Endothelial cell (in vitro differentiated cells): ENCODE data around the gene CD58. TPM values are rescaled to one million over a fixed set of nuclear protein-coding genes. Genes with fewer than 3 reads are reported as not detected.

Experiments
- DNase-seq: peaks from one replicate; pipeline ENCODE4 v3.0.0; 2021; ENCODE audit warnings: low spot score
- H3K27ac Mint-ChIP-seq: one replicate; pipeline ENCODE4 v1.8.0; 2021; ENCODE audit warnings: mixed read lengths, inconsistent platforms; ENCODE audit not compliant: unreplicated experiment
- H3K27me3 Mint-ChIP-seq: one replicate; pipeline ENCODE4 v1.8.0; 2021; ENCODE audit warnings: mild to moderate bottlenecking, moderate library complexity, mixed read lengths, inconsistent platforms; ENCODE audit not compliant: unreplicated experiment
- H3K36me3 Mint-ChIP-seq: one replicate; pipeline ENCODE4 v1.8.0; 2021; ENCODE audit warnings: mild to moderate bottlenecking, low read depth, mixed read lengths, inconsistent platforms; ENCODE audit not compliant: unreplicated experiment
- H3K4me1 Mint-ChIP-seq: one replicate; pipeline ENCODE4 v1.8.0; 2021; ENCODE audit warnings: mild to moderate bottlenecking, mixed read lengths, inconsistent platforms; ENCODE audit not compliant: unreplicated experiment
- H3K4me3 Mint-ChIP-seq: one replicate; pipeline ENCODE4 v1.8.0; 2021; ENCODE audit warnings: mild to moderate bottlenecking, mixed read lengths, inconsistent platforms; ENCODE audit not compliant: unreplicated experiment
- H3K9me3 Mint-ChIP-seq: one replicate; pipeline ENCODE4 v1.8.0; 2021; ENCODE audit warnings: mixed read lengths, inconsistent platforms; ENCODE audit not compliant: unreplicated experiment
- CTCF ChIP-seq: fragments of 200-600 bp; sonication (generic); IDR thresholded peaks from one replicate; pipeline ENCODE4 v1.5.0; 2021; ENCODE audit warnings: antibody characterized with exemption; ENCODE audit not compliant: unreplicated experiment
- total RNA-seq: library from RNA; stranded (reverse); fragmentation: NEBNext Ultra II Directional; extraction: Animal tissue kit (Norgen Biotek cat#: 25700); gene quantifications from one replicate; pipeline ENCODE4 v1.2.1, GENCODE V29; 2021; ENCODE audit not compliant: unreplicated experiment

Gene CD58
- total RNA-seq, 1 donor from 2014 or later = 9.0 TPM

DNA sequence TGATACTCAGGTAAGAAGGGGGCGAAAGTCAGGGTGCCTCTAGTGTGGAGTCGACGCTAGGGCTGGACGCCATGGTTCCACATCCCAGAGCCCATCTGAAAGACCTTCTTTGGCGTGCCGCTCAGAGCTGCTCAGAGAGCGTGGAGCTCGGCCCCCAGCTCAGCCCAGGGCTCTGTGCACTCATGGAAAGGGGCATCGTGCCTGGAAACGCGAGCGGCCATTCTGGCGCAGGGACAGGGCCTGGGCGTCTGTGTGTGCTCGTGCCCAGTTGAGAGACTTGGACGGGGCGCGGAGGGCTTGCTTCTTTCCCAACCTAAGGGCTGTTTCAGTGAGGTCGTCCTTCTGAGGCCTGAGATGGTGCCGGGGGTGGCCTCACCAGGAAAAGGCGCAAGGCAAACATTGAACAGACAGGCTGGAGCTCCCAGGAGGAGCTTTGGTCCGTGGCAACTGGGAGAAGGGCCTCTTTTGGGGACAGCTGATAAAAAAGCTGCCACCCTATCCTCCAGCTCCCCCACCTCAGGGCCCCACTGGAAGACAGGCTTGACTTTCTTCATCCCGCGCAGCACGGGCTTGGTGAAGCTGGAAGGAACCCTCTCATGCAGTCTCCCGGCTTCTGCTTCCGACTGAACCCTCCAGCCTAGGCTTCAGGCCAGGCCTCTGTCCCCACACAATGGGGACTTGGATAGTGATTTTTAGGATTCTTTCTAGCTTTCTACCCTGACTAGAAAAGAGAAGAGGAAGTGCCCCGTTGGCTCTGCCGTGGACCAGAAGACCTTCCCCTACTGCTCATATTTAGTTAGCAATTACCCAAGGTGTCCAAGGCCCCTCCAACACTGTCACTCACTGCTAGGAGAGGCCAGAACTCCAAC lies 77.1 kb downstream of the CD58 start:
- DNase-seq = no peak
- Mint-ChIP-seq H3K4me3 (no peak overlapping the region), H3K4me1 (peaks cover 21% of the 10 kb centered on the region), H3K27me3 (no peaks in the 10 kb centered on the region), H3K27ac (no peak overlapping the region), H3K36me3 (peaks cover 3% of the 10 kb centered on the region), H3K9me3 (no peaks in the 10 kb centered on the region)
- no peak for TF ChIP-seq CTCF

GRCh38 chr1:116493036-116493435 lies 77.8 kb downstream of the CD58 start:
- no peak for DNase-seq
- H3K27me3 Mint-ChIP-seq = no peaks in the 10 kb centered on the region
- no peaks in the 10 kb centered on the region for H3K9me3 Mint-ChIP-seq
- no peak overlapping the region for H3K4me3 Mint-ChIP-seq
- H3K27ac Mint-ChIP-seq = no peak overlapping the region
- TF ChIP-seq CTCF = no peak
- peaks cover 3% of the 10 kb centered on the region for H3K36me3 Mint-ChIP-seq
- H3K4me1 Mint-ChIP-seq = peaks cover 21% of the 10 kb centered on the region

DNA sequence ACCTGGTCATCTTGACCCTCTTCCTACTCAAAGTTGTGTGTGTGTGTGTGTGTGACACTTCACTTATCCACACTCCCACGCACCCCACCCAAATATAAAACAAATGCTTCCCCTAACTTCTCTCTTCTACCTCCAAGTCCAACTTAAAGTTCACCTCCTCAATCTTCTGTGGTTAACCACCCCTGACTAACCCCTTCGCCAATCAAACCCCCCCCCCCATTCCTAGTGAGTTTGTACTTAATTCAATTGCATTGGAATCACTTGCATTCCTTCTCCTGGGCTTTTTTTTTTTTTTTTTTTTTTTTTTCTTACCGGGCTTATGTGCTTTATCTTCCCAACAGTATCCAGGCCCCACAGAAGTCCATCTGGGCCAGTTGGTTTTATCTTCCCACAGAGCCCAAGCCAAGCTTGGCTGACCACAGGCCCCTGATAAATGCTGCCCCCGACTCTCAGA lies 78.4 kb downstream of the CD58 start:
- Mint-ChIP-seq H3K4me1 (peaks cover 21% of the 10 kb centered on the region), H3K36me3 (peaks cover 3% of the 10 kb centered on the region), H3K9me3 (no peaks in the 10 kb centered on the region), H3K4me3 (no peak overlapping the region), H3K27ac (no peak overlapping the region), H3K27me3 (no peaks in the 10 kb centered on the region)
- no peak for TF ChIP-seq CTCF
- DNase-seq = no peak

DNA sequence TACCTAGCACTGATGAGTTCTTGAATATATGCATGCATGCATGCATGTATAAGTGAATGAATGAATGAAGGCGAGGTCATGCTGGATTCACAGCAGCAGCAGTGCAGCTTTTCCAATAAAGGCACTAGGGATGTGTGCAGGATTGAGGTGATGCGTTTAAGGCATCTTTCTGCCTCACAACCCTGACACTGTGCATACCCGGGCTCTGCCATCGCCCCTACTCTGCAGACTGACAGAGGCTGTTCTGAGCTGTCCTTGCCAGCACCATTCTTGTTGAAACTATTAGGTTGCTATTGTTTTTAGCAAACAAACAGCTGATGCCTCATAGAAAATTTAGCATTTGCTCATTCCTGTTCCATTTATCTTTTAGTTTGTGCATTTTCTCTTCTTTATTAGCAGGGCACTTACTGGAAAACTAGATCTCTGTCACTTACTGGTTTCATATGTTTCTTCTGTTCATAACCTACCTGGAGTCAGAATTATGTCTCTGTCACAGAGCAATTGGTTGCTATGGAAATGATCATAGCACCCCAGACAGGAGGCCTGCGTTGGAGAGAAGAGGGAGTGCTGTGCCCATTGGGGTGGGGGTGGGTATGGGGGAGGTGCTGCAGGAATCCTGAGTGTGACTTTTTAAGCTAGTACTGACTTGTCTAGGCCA lies 79.0 kb downstream of the CD58 start:
- Mint-ChIP-seq H3K4me1 (peaks cover 19% of the 10 kb centered on the region), H3K27ac (no peak overlapping the region), H3K9me3 (no peaks in the 10 kb centered on the region), H3K27me3 (no peaks in the 10 kb centered on the region), H3K4me3 (no peak overlapping the region), H3K36me3 (peaks cover 3% of the 10 kb centered on the region)
- no peak for TF ChIP-seq CTCF
- no peak for DNase-seq

DNA sequence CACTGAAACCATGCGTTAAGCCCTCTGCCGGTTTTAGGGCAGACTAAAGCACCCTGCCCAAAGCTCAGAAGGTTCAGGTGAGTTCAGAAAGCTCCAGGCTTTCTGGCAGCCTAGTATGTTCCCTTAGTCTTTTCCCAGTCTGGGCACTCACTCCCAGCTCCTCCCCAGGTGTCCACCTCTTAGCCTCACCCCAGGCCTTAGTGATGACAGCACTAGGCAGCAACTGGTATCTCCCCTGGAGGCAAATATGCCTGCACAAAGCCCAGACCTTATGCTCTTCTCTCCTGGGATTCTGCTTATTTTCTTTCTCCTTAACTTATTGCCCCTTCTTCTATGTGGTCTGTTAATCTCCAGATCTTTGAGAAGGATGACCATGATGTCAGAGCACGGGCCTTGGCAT lies 80.2 kb downstream of the CD58 start:
- no peaks in the 10 kb centered on the region for H3K27me3 Mint-ChIP-seq
- TF ChIP-seq CTCF = no peak
- no peak overlapping the region for H3K4me3 Mint-ChIP-seq
- DNase-seq = no peak
- no peak overlapping the region for H3K27ac Mint-ChIP-seq
- H3K36me3 Mint-ChIP-seq = peaks cover 3% of the 10 kb centered on the region
- no peaks in the 10 kb centered on the region for H3K9me3 Mint-ChIP-seq
- H3K4me1 Mint-ChIP-seq = peaks cover 15% of the 10 kb centered on the region
